GM12864 (cell line): ENCODE data around the gene RHCE.
"Not testable (repeated sequence)": the region's sequence is repeated elsewhere in the genome, so short reads cannot be mapped to it uniquely, and the experiment has no call there.

Experiments used
- DNase-seq: peaks from one replicate; pipeline ENCODE4 v3.0.0-alpha.2; 2011; ENCODE audit warnings: low read depth
- H3K4me3 ChIP-seq: 2 replicates; pipeline ENCODE4 v1.5.1; 2011; ENCODE audit warnings: mild to moderate bottlenecking, low read depth, low read length, control low read depth
- TF ChIP-seq, protein P1 (sequence below): IDR thresholded peaks from 2 replicates; pipeline ENCODE4 v1.5.1; 2011; ENCODE audit warnings: low read depth, mild to moderate bottlenecking, moderate library complexity, low read length, control low read depth, inconsistent platforms; ENCODE audit errors: missing control alignments

Gene RHCE

DNA sequence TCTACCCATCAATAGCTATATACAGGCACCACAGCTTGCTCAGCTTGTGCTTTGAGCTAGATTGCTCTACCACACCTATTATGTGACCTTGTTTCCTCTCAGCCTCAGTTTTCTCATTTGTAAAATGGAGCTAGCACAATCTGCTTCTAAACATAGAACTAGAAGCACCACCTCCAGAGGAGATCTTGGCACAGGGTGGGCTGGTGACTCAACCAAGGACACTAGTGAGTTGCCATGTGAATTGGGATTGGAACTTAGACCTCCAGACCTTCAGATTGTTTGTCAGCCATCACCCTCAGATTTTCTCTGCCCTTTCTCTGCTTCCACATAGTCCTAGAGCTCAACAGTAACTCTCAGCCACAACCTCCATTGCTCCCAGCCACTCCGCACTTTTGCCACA lies 7.1 kb upstream of the RHCE start:
- no peak overlapping the region for H3K4me3 ChIP-seq
- no peak for DNase-seq
- TF ChIP-seq, protein P1, sequence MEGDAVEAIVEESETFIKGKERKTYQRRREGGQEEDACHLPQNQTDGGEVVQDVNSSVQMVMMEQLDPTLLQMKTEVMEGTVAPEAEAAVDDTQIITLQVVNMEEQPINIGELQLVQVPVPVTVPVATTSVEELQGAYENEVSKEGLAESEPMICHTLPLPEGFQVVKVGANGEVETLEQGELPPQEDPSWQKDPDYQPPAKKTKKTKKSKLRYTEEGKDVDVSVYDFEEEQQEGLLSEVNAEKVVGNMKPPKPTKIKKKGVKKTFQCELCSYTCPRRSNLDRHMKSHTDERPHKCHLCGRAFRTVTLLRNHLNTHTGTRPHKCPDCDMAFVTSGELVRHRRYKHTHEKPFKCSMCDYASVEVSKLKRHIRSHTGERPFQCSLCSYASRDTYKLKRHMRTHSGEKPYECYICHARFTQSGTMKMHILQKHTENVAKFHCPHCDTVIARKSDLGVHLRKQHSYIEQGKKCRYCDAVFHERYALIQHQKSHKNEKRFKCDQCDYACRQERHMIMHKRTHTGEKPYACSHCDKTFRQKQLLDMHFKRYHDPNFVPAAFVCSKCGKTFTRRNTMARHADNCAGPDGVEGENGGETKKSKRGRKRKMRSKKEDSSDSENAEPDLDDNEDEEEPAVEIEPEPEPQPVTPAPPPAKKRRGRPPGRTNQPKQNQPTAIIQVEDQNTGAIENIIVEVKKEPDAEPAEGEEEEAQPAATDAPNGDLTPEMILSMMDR = no peak

DNA sequence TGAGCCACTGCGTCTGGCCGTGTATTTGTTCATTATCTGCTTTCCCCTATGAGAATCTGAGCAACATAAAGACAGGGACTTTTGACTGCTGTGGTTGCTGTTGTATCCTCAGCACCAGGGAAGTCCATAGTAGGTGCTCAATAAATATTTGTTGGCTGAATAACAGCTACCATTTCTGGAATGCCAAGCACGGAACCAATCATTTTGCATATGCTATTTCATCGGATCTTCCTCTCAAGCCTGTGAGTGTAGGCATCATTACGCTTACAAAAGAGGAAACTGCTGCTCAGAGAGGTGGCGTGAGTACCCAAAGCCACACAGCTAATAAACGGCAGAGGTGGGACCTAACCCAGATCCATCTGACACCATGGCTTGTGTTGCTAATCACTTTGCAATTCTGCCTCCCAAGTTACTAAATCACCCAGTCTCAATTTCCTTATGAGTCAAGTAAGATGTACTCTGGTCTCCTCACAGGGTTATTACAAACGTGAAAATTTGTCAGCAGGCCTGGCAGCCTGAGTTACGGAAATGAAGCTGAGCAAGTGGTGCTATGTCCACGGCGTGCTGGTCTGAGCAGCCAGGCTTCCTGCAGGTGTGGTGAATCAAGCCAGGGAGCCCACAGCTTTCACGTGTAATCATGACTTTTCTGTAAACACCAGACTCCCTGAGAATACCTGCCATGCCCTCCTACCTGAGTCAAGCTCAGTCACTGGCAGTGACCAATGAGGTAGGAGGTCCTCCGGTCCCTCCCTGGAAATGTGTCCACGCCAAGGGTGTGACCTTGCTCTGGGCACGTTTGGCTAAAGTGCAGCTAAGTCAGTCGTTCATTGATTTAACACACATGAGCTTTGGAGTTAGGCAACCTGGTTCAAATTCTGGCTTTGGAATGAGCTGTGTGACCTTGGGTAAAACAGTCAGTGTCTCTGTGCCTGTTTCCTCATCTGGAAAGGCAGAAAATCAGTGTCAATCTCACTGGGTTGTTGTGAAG lies 4.8 kb upstream of the RHCE start:
- no peak overlapping the region for H3K4me3 ChIP-seq
- TF ChIP-seq, protein P1 = no peak
- DNase-seq = no peak

DNA sequence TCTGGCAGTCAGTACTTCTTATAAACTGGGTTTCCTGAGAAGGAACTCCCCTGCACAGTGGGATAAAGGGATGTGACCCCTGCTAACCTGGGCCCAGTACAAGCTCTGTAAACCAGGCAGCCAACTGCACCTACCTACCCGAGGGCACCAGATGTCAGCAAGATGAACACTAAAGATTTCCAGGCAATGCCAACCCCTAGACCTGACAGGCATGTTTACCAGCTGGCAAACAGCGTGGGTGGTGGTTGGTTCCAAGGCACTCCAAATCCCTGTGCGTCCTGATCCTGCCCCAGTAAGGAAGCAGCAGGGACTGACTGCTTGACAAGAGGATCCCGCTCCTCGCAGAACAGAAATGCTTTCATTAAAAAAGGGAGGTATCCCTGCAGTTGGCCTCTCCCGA lies 2.6 kb upstream of the RHCE start:
- not testable (repeated sequence) for DNase-seq, H3K4me3 ChIP-seq

DNA sequence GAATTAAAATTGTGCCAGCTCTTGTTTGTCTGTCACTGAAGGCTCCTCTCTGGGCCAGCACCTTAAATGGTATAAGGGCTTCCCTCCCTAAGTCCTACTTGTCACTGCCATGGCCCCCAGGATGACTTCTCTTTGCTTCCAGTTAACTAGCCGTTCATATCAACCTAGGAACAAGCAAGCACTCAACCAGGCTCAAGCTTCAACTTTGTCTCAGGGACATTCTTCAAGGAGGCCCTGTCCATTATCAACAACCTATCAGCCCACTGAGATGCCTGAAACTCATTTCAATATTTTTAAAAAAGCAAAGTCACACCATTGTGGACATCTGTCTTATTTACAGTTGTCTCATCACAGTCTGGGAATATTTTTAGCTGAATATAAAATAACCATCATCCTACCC lies 1.3 kb downstream of the RHCE start:
- not testable (repeated sequence) for DNase-seq

DNA sequence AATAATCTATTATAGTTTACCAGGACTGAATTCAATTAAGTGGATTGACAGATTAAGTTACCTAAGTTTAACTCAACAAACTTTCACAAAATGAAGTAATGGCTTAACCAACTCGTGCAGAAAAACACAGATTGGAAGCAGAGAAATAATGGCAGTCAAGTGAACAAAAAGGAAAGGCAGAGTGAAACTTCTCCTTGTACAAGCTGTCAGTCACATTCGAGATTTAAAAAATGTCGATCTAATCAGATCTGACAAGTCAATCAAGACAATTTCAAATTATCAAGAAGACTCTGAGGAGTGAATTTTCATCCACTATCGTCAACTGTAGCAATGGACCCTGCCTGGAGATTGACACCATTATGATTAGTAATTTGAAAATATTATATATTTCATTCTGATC lies 3.3 kb downstream of the RHCE start:
- not testable (repeated sequence) for DNase-seq, H3K4me3 ChIP-seq

More for the DNA sequence above, 1.3 kb downstream of the RHCE start:
- not testable (repeated sequence) for H3K4me3 ChIP-seq

DNA sequence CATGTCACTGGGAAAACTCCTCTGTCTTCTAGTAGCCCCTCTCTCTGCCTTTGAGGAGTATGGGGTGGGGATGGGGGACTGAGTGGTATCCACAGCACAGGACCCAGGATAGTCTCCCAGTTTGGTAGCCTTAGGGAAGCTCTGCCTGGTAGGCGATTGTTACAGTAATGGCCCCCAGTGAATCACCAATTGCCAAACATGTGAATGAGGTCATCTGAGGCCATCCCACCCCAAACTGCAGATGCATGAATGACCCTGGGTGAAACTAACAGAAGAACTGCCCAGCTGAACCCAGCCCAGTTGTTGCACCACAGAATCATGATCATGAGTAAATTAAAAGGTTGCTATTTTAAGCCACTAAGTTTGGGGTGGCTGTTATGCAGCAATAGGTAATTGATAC lies 6.0 kb downstream of the RHCE start:
- H3K4me3 ChIP-seq, DNase-seq: not testable (repeated sequence)

DNA sequence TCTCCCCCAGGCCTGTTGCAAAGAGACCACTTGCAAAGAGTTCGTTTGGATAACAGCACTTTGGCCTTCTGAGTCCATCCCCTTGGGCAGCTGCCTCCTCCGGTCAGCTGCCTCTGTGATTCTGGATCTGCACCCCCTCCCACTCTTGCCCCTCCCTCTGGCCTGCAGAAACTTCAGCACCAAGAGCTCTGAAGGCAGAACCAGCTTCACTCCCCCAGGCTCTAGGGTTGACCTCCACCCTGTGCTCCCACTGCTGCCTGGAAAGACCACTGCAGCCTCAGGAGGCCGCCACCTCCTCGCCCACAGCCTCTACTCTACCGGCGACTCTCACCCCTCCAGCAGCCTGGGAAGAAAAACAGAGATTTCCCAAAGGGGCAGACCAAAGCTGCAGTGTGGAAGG lies 6.5 kb downstream of the RHCE start:
- DNase-seq, H3K4me3 ChIP-seq: not testable (repeated sequence)

DNA sequence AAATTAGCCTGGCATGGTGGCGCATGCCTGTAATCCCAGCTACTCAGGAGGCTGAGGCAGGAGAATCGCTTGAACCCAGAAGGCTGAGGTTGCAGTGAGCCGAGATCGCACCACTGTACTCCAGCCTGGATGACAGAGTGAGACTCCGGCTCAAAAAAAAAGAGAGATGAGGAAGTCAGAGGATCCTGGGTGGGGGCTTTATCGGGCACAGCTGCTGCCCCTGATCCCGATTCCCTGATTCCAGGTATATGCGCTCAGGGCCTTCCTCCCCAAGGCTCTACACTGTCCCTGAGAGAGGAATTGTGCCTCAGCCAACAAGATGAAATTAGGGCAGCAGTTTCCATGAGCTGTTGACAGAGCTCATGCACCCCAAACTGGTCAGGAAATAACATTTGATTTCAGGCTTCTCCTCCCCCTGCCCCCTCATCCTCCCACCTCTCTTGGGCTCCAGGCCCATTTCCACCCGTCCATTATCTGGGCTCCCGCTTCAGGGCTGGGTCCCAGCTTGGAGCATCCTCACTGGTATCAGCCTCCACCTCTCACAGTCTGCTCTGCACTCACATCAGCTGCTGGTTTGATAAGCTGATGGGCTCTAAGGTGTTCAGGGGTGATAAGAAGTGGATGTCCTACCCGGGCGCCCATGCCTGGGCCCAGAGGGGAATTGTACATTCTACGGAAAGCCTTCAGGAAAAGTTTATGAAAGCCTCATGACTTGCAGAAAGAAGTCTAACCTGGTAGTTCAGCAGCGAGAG lies 7.6 kb downstream of the RHCE start:
- not testable (repeated sequence) for H3K4me3 ChIP-seq, DNase-seq

DNA sequence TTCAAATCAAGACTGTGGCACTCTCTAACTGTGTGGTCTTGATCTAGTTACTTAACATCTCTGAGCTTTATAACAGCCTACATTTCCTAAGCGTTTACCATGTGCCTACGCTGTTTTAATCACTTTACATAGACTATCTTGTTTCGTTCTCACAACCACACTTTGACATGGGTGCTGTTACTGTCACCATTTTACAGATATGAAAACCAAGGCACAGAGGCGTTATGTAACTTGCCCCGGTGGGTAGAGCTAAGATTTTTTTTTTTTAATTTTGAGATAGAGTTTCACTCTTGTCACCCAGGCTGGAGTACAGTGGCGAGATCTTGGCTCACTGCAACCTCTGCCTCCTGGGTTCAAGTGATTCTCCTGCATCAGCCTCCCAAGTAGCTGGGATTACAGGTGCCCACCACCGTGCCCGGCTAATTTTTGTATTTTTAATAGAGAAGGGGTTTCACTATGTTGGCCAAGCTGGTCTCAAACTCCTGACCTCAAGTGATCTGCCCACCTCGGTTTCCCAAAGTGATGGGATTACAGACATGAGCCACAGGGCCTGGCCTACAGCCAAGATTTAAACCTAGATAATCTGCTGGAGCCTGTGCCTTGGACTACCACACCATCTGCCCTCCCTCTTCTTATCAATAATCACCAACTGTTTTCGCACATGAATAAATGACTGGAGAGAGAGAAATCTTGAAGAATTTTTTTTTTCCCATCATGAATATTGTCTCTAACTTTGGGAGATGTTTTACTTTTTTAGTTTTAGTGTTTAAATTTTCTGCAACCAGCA lies 10.8 kb downstream of the RHCE start:
- H3K4me3 ChIP-seq, DNase-seq: not testable (repeated sequence)

DNA sequence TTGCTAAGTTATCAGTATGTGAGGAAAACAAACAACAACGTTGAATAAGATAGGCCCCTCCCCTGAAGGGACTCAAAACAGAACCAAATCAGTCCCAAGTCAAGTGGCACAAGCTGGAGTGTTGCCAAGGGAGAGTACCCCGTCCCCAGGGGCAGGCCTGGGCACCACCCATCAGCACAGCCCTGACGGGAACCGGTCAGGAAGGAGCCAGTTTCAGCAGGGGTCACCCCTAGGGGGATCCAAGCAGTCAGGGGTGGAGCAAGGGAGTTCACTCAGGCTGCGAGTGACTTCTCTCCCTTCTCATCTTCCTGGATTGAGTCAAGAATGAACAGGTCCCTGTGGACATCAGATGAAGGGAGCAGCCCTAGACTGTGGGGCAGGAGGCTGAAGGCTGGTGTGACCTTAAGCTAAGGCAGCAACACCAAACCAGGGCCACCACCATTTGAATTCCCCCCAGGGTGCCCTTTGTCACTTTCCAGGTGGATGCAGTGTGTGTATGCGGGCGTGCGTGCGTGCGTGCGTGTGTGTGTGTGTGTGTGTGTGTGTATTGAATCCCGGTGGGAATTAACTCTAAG lies 14.8 kb downstream of the RHCE start:
- not testable (repeated sequence) for DNase-seq, H3K4me3 ChIP-seq
